ENCODE measurements around the gene ISLR. TPM values are rescaled to one million over a fixed set of nuclear protein-coding genes. Genes with fewer than 3 reads are reported as not detected.

ISLR gene
- total and polyA plus RNA-seq, 9 of the 15 experiments (the other 6 are each of a cell fraction or from before 2014, with no cell fraction given), result not detected

GRCh38 chr15:74203914-74204431 is 30.5 kb downstream of the ISLR start:
- H2AFZ ChIP-seq (ENCODE audit: low read depth, low read length), result no peak overlapping the region
- H3K9ac ChIP-seq (ENCODE audit: insufficient read depth in 1 of 2, low read depth in 2 of 2, low read length in 2 of 2), result no peak overlapping the region
- DNase-seq (ENCODE audit: extremely low read depth in 1 of 4, low spot score in 3 of 4) (peak in 2 of 4 experiments; percentile 29 to 35), ATAC-seq (no peak; the same call in 2 of the 3 replicates), FAIRE-seq (no peak)
- ChIA-PET POLR2A (interaction anchor here (1.8 kb wide), 1 partner anchor 13 kb away, joined by 5 read pairs; no protein-coding TSS in a partner anchor), CTCF (ENCODE audit: low intra/inter-chr PET ratio) (no interaction called here)
- no peaks in the 10 kb centered on the region for H3K36me3 ChIP-seq (ENCODE audit: control insufficient read depth, insufficient read depth, low read length)
- H3K79me2 ChIP-seq (ENCODE audit: control insufficient read depth, insufficient read depth, low read length), result no peaks in the 10 kb centered on the region
- H3K9me3 ChIP-seq (replicated peaks; ENCODE audit: control insufficient read depth, insufficient read depth, low read depth, low read length), result no peaks in the 10 kb centered on the region
- no peak overlapping the region for H3K4me3 ChIP-seq
- no peaks in the 10 kb centered on the region for H3K9me1 ChIP-seq (ENCODE audit: control insufficient read depth, insufficient read depth, low read length)
- TF ChIP-seq ZNF316 (IDR thresholded peaks at IDR 0.05) (peak; percentile 44), MAFG (tag; conservative IDR thresholded peaks at IDR 0.05) (peak; percentile 21; the same call in 1 of the 2 replicates), FOXA1 (IDR thresholded peaks at IDR 0.05; ENCODE audit: borderline replicate concordance) (no peak), FOXA3 (CRISPR knock-in tag; conservative IDR thresholded peaks at IDR 0.05 in 1 of 2, IDR thresholded peaks at IDR 0.05 in 1 of 2) (no peak), NRF1 (conservative IDR thresholded peaks at IDR 0.05 in 1 of 2, IDR thresholded peaks at IDR 0.05 in 1 of 2) (no peak), CTBP1 (IDR thresholded peaks at IDR 0.05; ENCODE audit: borderline replicate concordance) (0 out of 2 replicates have a peak, but pooled peaks have one; percentile 16), PRDM10 (IDR thresholded peaks at IDR 0.05; ENCODE audit: partially characterized antibody) (peak; percentile 77), SRSF3 (IDR thresholded peaks at IDR 0.05; ENCODE audit: insufficient read depth, low read length) (no peak), IRF1 (CRISPR knock-in tag; IDR thresholded peaks at IDR 0.05; ENCODE audit: borderline replicate concordance) (no peak), NFE2 (IDR thresholded peaks at IDR 0.05; ENCODE audit: low read depth) (0 out of 2 replicates have a peak, but pooled peaks have one; percentile 15)
- peaks cover 8 to 19% of the 10 kb centered on the region in 2 experiments; a peak in 4 of 5 replicates for H3K4me1 ChIP-seq (replicated peaks in 1 of 2; ENCODE audit: control insufficient read depth in 2 of 2, insufficient read depth in 2 of 2, low read length in 2 of 2)
- in situ Hi-C loops (cut with MboI), result no loop called here
- H4K20me1 ChIP-seq (replicated peaks; ENCODE audit: control insufficient read depth, insufficient read depth, low read length), result 0 out of 2 replicates have a peak, but pooled peaks cover 8% of the 10 kb centered on the region
- intact Hi-C loops (cut with micrococcal nuclease), result no loop called here
- no TSS peak for BruUV-seq (replicated peaks)
- no peak overlapping the region for H3K27ac ChIP-seq (ENCODE audit: extremely low read depth, low read depth, low read length)
- no peak overlapping the region for H3K4me2 ChIP-seq (ENCODE audit: insufficient read depth, low read length)
- H3K27me3 ChIP-seq (ENCODE audit: control insufficient read depth in 2 of 2, insufficient read depth in 2 of 2, low read length in 2 of 2), result peaks cover 2 to 82% of the 10 kb centered on the region in 2 experiments; a peak in 3 of 5 replicates
- WGBS (ENCODE audit: insufficient coverage, low coverage, missing lambda C conversion rate), result under 1% methylated on average over 9 of the region's 10 CpGs
